Measurements from ENCODE around the gene ARHGAP26. TPM values are rescaled to one million over a fixed set of nuclear protein-coding genes. Genes with fewer than 3 reads are reported as not detected.

The ARHGAP26 gene
- polyA plus RNA-seq, 1 donor from 2014 or later: 0.83 TPM

GRCh38 chr5:142974409-142974808, 204.2 kb downstream of the ARHGAP26 start:
- no peaks in the 10 kb centered on the region for H3K9me3 ChIP-seq (ENCODE audit: low read length)
- H3K79me2 ChIP-seq (replicated peaks; ENCODE audit: insufficient read depth, low read length): no peaks in the 10 kb centered on the region
- H3K4me3 ChIP-seq (ENCODE audit: low read length): no peak overlapping the region
- H3F3A ChIP-seq (ENCODE audit: insufficient read depth, low read length, poor library complexity, severe bottlenecking): no peaks in the 10 kb centered on the region
- H3K36me3 ChIP-seq (ENCODE audit: insufficient read depth, low read length): no peaks in the 10 kb centered on the region
- no peaks in the 10 kb centered on the region for H3K27me3 ChIP-seq (ENCODE audit: insufficient read depth, low read depth, low read length)
- H3K4me2 ChIP-seq (ENCODE audit: low read length): no peak overlapping the region
- H3K9ac ChIP-seq (ENCODE audit: low read length): no peak overlapping the region
- TF ChIP-seq TAF1 (IDR thresholded peaks at IDR 0.05; ENCODE audit: low read depth) (no peak), EZH2 (IDR thresholded peaks at IDR 0.05; ENCODE audit: borderline replicate concordance, insufficient read depth, low read length, poor library complexity, severe bottlenecking) (no peak), SMC3 (conservative IDR thresholded peaks at IDR 0.05; ENCODE audit: poor library complexity) (no peak), MXI1 (conservative IDR thresholded peaks at IDR 0.05; ENCODE audit: poor library complexity, severe bottlenecking) (no peak), REST (IDR thresholded peaks at IDR 0.05; ENCODE audit: borderline replicate concordance) (no peak), EP300 (conservative IDR thresholded peaks at IDR 0.05; ENCODE audit: poor library complexity, severe bottlenecking) (no peak), CTCF (IDR thresholded peaks at IDR 0.05; ENCODE audit: poor library complexity, severe bottlenecking) (no peak), RAD21 (conservative IDR thresholded peaks at IDR 0.05) (no peak), POLR2AphosphoS5 (IDR thresholded peaks at IDR 0.05) (no peak)
- no peaks in the 10 kb centered on the region for H4K20me1 ChIP-seq (ENCODE audit: insufficient read depth)
- no peak overlapping the region for H3K27ac ChIP-seq (ENCODE audit: low read length)
- H2AFZ ChIP-seq (ENCODE audit: low read depth, low read length): no peak overlapping the region
- H3K9me2 ChIP-seq (ENCODE audit: insufficient read depth, low read length): no peaks in the 10 kb centered on the region

- no peaks in the 10 kb centered on the region for H3K9me2 ChIP-seq (ENCODE audit: insufficient read depth, low read length)
- no peaks in the 10 kb centered on the region for H3F3A ChIP-seq (ENCODE audit: insufficient read depth, low read length, poor library complexity, severe bottlenecking)
- no peaks in the 10 kb centered on the region for H4K20me1 ChIP-seq (ENCODE audit: insufficient read depth)
- H3K9me3 ChIP-seq (ENCODE audit: low read length): no peaks in the 10 kb centered on the region
- H3K27ac ChIP-seq (ENCODE audit: low read length): no peak overlapping the region
- no peak overlapping the region for H3K4me2 ChIP-seq (ENCODE audit: low read length)
- no peaks in the 10 kb centered on the region for H3K27me3 ChIP-seq (ENCODE audit: insufficient read depth, low read depth, low read length)
- no peaks in the 10 kb centered on the region for H3K79me2 ChIP-seq (replicated peaks; ENCODE audit: insufficient read depth, low read length)
- no peak overlapping the region for H2AFZ ChIP-seq (ENCODE audit: low read depth, low read length)
- TF ChIP-seq EZH2 (IDR thresholded peaks at IDR 0.05; ENCODE audit: borderline replicate concordance, insufficient read depth, low read length, poor library complexity, severe bottlenecking) (no peak), MXI1 (conservative IDR thresholded peaks at IDR 0.05; ENCODE audit: poor library complexity, severe bottlenecking) (no peak), SMC3 (conservative IDR thresholded peaks at IDR 0.05; ENCODE audit: poor library complexity) (no peak), CTCF (IDR thresholded peaks at IDR 0.05; ENCODE audit: poor library complexity, severe bottlenecking) (no peak), TAF1 (IDR thresholded peaks at IDR 0.05; ENCODE audit: low read depth) (no peak), POLR2AphosphoS5 (IDR thresholded peaks at IDR 0.05) (no peak), RAD21 (conservative IDR thresholded peaks at IDR 0.05) (no peak), EP300 (conservative IDR thresholded peaks at IDR 0.05; ENCODE audit: poor library complexity, severe bottlenecking) (no peak), REST (IDR thresholded peaks at IDR 0.05; ENCODE audit: borderline replicate concordance) (no peak)
- H3K9ac ChIP-seq (ENCODE audit: low read length): no peak overlapping the region
- no peaks in the 10 kb centered on the region for H3K36me3 ChIP-seq (ENCODE audit: insufficient read depth, low read length)
- no peak overlapping the region for H3K4me3 ChIP-seq (ENCODE audit: low read length)
Measured at GRCh38 chr5:142976861-142977260, 206.7 kb downstream of the ARHGAP26 start.
